Measurements from ENCODE around the gene HDAC8.
"Not testable (repeated sequence)": the region's sequence is repeated elsewhere in the genome, so short reads cannot be mapped to it uniquely, and the experiment has no call there.

HDAC8 gene

GRCh38 chrX:72421797-72422196, 150.8 kb downstream of the HDAC8 start:
- Mint-ChIP-seq H3K9me3 (peaks cover 92% of the 10 kb centered on the region), H3K27ac (no peak overlapping the region), H3K36me3 (ENCODE audit: low read depth) (peaks cover 96% of the 10 kb centered on the region), H3K4me3 (no peak overlapping the region), H3K27me3 (ENCODE audit: low read depth, poor library complexity) (no peaks in the 10 kb centered on the region), H3K4me1 (no peaks in the 10 kb centered on the region)
- no peak for TF ChIP-seq CTCF (IDR thresholded peaks at IDR 0.05)
- no peak for DNase-seq

GRCh38 chrX:72409993-72410392, 162.7 kb downstream of the HDAC8 start:
- H3K36me3 Mint-ChIP-seq (ENCODE audit: low read depth), result peaks cover 75% of the 10 kb centered on the region
- DNase-seq, result no peak
- peaks cover 52% of the 10 kb centered on the region for H3K9me3 Mint-ChIP-seq
- H3K4me1 Mint-ChIP-seq, result no peaks in the 10 kb centered on the region
- H3K27ac Mint-ChIP-seq, result no peak overlapping the region
- H3K4me3 Mint-ChIP-seq, result no peak overlapping the region
- TF ChIP-seq CTCF (IDR thresholded peaks at IDR 0.05), result no peak
- no peaks in the 10 kb centered on the region for H3K27me3 Mint-ChIP-seq (ENCODE audit: low read depth, poor library complexity)

- H3K27ac Mint-ChIP-seq, result peak overlapping the region; percentile 11
- H3K27me3 Mint-ChIP-seq (ENCODE audit: low read depth, poor library complexity), result no peaks in the 10 kb centered on the region
- no peak for DNase-seq
- no peaks in the 10 kb centered on the region for H3K4me1 Mint-ChIP-seq
- H3K4me3 Mint-ChIP-seq, result no peak overlapping the region
- H3K36me3 Mint-ChIP-seq (ENCODE audit: low read depth), result peaks cover 74% of the 10 kb centered on the region
- TF ChIP-seq CTCF (IDR thresholded peaks at IDR 0.05), result no peak
- peaks cover 47% of the 10 kb centered on the region for H3K9me3 Mint-ChIP-seq
These were observed 163.8 kb downstream of the HDAC8 start for GRCh38 chrX:72408885-72409284.

GRCh38 chrX:72405136-72405535, 167.5 kb downstream of the HDAC8 start:
- DNase-seq; H3K27me3 Mint-ChIP-seq (ENCODE audit: low read depth, poor library complexity); H3K4me1 Mint-ChIP-seq; H3K27ac Mint-ChIP-seq; H3K4me3 Mint-ChIP-seq: not testable (repeated sequence)
- peaks cover 72% of the 10 kb centered on the region for H3K36me3 Mint-ChIP-seq (ENCODE audit: low read depth)
- peaks cover 52% of the 10 kb centered on the region for H3K9me3 Mint-ChIP-seq

GRCh38 chrX:72402614-72403013, 170.0 kb downstream of the HDAC8 start:
- DNase-seq, result no peak
- H3K4me1 Mint-ChIP-seq, result no peaks in the 10 kb centered on the region
- peaks cover 52% of the 10 kb centered on the region for H3K9me3 Mint-ChIP-seq
- peaks cover 68% of the 10 kb centered on the region for H3K36me3 Mint-ChIP-seq (ENCODE audit: low read depth)
- no peak overlapping the region for H3K27ac Mint-ChIP-seq
- H3K27me3 Mint-ChIP-seq (ENCODE audit: low read depth, poor library complexity), result no peaks in the 10 kb centered on the region
- no peak for TF ChIP-seq CTCF (IDR thresholded peaks at IDR 0.05)
- H3K4me3 Mint-ChIP-seq, result no peak overlapping the region

GRCh38 chrX:72399816-72400215, 172.8 kb downstream of the HDAC8 start:
- peaks cover 42% of the 10 kb centered on the region for H3K9me3 Mint-ChIP-seq
- H3K36me3 Mint-ChIP-seq (ENCODE audit: low read depth), result peaks cover 61% of the 10 kb centered on the region
- no peak for DNase-seq
- H3K4me1 Mint-ChIP-seq, result peaks cover 15% of the 10 kb centered on the region
- TF ChIP-seq CTCF (IDR thresholded peaks at IDR 0.05), result no peak
- no peaks in the 10 kb centered on the region for H3K27me3 Mint-ChIP-seq (ENCODE audit: low read depth, poor library complexity)
- no peak overlapping the region for H3K27ac Mint-ChIP-seq
- no peak overlapping the region for H3K4me3 Mint-ChIP-seq
